NCI-H345 treated with DMSO at 0.1 percent for 48 hours (cell line): ENCODE data around the gene ZNF74.
A peak's percentile ranks its signal among the peaks of the same experiment; 100 is the strongest.

ENCODE experiments used
- DNase-seq: peaks from one replicate; lab custom pipeline; 2025; ENCODE audit not compliant: unreplicated experiment; lab: John Stamatoyannopoulos, UW

Gene ZNF74

DNA sequence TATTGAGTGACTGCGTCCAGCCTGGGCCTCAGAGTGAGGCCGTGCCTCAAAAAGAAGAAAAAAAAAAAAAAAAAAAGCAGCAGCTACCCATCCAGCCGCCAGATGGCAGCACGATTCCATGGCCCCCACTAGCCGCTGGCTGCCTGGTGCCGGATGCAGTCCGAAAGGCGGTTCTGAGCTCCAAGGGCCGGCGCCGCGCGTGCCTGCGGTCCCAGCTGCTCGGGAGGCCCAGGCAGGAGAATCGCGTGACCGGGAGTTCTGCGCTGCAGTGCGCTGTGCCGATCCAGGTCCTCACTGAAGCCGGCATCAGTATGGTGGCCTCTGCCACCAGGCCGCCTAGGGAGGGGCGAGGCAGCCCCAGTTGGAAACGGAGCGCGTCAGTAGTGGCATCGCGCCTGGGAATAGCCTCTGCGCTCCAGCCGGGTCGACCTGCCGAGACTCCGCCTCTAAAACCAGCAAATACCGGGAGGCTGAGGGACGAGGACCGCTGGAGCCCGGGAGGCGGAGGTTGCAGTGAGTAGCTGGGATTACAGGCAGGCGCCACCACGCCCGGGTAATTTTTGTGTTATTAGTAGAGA lies 24.3 kb downstream of the ZNF74 start:
- peak; percentile 44 for DNase-seq

DNA sequence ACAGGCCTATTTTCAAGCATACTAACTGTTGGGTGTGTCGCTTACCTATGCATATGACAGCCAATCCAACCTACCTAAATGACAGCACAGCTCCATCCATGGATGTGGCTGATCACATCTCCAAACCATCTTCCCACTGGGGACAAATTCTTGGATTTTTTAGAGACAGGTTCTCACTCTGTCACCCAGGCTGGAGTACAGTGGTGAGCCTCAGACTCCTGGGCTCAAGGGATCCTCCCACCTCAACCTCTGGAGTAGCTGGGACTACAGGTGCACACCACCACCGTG lies 25.7 kb downstream of the ZNF74 start:
- DNase-seq: no peak

DNA sequence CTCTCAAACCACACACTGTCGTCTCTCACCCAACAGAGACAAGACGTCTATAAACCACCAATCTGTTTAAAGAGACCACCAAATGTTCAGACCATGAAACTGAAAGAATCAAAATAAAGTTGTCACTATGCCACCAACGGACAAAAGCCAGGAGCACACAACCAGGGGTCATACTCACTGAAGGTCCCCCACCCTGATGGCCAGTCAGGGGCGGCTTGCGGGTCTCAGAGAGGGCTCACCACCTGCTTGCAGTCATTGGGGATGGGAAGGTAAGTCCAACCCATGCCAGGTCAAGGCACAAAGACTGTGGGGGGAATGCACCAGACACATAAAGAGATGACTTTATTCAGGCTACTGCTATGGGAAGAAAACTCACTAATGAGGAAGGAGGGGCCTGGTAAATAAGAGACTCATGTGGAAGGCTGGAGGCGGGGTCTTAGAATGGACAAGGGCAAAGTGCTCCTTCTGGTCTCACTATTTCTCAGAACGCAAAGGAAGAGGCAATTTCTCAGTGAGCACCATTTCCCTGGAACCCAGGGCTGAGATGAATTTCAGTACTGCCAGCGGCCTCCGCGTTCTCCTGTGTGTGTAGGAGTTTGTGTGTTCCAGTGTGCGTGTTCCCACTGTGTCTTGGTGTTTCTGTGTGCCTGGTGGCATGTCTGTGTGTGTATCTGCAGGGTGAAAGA lies 26.3 kb downstream of the ZNF74 start:
- DNase-seq: no peak

DNA sequence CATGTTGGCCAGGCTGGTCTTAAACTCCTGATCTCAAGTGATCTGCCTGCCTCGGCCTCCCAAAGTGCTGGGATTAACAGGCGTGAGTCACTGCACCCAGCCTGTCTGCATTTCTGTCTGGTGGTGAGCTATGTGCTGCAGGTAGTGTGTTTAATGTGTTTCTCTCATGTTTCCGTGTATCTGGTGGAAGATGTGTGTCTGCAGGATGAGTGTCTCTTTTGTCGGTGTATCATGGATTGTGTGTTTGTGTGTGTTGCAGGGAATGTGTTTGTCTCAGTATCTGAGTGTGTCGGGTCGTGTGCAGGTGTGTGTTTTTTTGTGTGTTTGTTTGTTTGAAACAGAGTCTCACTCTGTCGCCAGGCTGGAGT lies 27.5 kb downstream of the ZNF74 start:
- DNase-seq: no peak

DNA sequence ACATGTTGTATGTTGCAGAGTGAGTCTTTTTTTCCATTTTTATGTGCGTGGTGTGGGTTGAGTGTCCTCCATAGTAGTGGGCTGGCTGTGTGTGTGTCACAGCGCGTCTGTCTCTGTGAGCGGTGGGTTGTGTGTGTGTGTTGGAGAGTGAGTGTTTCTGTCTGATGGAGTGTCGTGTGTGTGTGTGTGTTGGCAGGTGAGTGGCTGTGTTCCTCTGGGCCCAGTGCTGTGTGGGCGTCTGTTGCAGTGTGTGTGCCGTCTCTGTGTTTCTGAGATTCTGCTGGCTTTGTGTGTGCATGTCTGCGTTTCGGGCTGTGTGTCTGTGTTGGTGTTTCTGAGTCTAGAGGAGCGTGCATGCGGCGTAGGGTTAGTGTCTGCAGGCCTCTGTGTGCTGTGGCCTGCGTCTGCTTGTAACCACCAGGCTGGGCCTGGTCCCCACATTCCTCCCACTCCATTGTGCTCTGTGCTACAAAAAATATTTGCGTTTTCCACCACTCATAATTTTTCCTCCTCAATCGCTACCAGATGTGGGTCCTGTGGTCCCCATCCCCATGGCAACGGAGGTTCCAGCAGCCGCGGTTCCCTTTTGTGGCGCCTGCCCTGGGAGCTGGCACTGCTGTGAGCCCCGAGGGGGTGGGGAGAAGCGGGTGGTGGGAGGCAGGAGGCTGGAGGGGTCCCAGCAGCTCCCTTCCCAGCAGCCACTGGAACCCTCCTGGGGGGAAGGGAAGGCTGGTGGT lies 28.5 kb downstream of the ZNF74 start:
- DNase-seq: no peak

DNA sequence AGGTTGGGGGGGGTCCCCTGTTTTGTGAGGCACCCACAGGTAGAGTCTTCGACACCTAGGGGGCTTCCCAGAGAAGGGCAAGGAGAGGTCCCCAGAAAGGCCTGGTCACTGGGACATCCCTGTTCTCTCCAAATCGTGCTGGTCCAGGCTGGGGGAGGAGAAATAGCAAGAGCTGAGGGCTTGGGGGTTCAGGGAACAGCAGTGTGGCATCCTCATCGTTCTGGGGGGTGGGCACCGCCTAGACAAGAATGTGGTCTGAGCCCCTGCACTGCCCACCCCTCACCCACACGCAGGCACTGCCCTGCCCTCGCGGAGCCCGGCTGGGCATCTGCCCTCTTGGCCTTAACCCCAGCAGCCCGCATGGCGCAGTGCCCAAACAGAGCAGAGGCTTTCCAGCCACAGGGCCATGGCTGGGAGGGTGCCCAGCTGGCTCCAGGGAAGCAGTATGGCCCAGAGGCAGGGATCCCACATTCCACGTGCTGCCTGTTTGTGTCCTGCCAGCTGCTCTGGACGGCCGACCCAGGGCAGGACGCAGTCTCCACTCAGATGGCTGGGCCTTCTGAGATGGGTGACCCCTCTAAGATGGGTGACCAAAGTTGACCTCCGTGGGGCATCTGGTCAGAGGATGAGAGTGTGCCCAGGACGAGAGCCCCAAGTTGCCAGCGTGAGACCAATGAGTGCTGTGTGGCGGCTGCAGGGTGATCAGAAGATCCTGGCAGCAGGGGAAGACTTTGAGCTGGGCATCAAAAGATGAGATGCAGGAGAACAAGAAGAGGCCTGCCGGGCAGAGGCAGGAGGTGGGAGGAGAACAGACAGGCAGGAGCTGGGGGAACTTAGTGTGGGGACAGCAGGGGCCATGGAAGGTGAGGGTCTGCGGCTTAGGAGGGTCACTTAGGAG lies 29.3 kb downstream of the ZNF74 start:
- no peak for DNase-seq

DNA sequence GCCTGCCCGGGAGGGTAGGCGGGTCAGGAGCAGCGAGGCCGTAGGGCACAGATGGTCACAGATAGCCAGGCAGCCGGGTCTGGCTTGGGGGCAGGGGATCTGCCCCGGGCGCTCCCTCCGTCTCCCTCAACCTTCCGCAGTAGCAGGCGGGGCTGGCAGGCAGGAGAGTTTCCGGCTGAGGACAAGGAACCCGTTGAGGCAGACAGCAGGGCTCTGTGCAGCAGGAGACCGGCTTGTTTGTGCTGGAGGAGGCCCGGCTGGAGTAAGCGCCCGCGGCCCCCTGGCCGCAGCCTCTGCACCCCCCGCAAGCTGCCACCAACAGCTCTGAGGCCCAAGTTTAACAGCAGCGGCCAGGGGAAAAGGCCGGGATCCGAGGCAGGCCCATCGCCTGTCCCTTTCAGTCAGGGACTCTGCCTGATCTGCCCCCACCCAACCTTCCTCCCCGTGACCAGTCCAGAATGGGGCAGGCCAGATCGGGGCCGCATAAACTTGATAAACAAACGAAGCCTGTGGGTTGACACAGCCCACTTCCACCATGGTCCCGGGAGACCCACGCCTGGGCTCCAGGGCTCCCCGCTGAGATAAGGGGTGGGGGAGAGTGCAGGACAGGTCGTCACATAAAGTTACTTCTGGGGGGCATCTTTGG lies 30.1 kb downstream of the ZNF74 start:
- DNase-seq: no peak

DNA sequence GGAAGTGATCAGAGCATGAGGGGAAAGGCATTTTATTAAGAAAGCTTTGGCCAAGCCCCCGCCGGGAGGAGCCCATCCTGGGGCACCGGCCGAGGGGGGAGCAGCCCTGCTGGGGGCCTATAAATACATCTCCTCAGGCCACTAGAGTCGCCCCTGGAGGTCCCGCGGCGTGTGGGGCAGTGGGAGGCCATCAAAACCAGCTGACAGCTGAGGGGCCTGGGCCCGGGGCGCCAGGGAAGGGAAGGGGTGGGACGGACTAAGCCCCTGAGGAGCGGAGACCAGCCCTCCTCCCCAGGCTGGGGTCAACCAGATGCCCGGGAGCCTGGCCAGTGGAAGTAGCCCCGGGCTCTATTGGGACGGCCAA lies 30.6 kb downstream of the ZNF74 start:
- DNase-seq: no peak

DNA sequence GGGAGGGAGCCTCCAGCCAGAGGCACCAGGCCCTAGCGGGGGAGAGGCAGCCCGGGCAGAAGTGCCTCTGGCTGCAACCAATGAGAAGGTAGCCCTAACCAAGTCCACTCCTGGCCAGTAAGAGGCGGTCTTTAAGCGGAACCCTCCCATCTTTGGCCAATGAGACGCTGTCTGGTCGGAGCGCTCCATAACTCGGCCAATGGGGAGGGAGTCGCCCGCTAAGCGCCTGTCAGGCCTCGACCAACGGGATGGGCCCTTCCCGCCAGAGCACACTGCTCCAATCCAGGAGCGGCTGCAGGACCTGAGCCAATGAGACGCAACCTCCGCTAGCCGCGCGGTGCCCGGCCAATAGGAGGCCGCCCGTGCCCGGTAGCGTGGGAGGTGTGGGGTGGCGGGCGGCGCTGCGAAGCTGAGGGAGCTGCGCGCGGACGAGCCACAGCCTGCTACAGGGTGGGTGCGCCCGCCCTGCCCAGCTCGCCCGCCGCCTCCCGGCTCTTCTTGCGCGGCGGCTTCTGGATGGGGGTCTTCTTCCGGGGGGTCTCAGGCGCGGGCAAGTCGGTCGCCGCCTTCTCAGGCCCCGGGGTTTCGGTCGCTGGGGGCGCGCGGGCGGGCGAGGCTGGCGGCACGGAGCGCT lies 31.1 kb downstream of the ZNF74 start:
- DNase-seq: no peak

DNA sequence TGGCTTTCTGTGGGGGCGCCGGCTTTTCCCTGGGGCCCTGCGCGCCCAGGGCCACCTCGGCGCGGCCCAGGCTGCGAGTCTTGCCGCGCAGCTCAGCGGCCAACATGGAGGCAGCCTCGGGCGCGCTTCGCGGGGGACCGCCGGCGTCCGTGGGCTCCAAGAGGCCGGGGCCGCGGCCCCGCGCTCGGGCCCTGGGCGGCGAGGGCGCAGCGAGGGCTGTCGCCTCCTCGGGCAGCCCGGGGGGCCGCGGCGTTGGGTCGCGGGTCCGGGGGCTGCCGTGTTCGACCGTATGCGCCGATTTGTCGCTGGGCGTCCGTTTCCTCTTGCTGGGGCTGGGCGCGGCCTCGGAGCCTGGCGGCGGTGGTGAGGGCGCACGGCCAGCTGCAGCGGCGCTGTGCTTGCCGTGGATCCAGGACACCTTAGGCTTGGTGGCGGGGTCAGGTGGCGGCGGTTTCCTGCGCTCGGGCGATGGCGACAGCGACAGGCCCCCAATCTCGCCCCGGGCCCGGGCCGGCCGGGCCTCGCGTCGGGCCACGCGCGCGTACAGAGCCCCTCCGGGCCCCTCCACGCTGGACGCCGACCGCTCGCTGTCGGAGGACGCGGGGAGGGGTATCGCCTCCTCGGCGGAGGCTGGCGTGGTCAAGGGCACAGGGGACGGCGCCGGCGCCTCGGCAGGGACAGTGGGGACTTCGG lies 31.8 kb downstream of the ZNF74 start:
- DNase-seq: no peak

DNA sequence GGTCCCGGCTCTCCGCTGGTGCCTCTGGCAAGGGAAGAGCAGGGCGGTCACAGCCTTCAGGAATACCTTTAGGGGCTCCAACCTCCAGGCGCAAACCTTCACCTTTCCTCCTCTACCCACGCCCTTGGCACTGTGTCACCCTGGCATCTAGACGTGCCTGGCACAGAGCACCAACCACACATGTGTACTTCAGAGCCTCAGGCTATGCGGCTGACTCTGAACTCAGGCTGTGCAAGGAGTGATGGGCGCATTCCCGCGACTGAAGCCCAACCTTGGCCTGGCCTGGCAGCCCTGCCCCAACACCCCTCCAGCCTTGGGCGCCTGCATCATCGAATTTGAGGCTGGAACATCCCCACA lies 32.3 kb downstream of the ZNF74 start:
- DNase-seq: no peak

DNA sequence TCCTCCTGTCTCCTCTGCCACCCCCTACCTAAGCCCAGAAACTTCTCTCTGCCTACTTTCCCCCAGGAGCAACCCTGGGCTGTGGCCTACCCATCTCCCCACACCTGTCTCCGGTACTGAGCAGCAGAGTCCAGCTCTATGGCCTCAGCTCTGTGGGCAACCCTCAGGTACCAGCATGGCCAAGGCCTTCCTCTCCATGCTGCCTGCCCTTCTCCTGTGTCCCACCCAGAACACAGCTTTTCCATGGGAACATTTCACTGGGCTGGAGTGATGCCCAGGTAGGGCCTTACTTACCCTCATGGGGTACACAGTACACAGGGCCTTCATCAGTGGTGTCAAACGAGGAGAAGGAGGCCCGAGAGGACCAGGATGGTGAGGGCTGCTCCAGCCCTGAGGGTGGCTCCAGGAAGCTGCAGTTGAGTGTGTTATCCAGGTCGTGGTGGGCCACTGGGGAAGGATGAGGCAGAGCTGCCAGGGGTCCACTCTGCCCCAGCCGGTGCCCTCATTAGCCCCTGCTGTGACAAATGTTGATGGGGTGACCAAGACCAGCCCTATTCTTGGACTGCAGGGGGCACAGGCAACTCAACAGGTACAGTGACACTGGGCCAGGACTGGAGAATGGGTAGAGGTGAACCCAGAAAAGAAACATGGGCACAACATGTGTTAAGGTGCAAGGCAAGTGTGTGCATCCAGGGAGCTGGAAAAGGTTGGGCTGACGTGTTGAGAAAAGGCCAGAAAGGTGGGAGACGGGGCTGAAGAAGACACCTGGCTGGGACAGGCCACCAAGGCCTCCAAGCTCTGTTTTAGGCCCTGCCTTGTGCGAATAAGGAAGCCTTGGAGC lies 33.4 kb downstream of the ZNF74 start:
- DNase-seq: no peak

DNA sequence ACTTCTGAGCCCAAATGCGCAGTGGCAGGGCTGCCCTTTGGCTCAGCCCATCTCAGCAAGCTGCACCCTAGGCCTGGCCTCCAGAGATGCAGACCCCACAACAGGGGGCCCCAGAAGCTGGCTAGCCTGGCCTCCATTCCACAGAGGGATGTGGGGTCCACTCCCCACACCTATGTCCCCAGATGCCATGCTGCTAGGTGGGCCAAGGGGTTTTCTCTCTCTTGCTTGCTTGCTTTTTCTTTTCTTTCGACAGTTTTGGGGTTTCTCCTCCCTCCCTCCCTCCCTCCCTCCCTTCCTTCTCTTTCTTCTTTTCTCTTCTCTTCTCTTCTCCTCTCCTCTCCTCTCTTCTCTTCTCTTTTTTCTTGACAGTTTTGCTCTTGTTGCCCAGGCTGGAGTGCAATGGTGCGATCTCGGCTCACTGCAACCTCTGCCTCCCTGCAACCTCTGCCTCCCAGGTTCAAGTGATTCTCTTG lies 34.0 kb downstream of the ZNF74 start:
- DNase-seq: no peak

DNA sequence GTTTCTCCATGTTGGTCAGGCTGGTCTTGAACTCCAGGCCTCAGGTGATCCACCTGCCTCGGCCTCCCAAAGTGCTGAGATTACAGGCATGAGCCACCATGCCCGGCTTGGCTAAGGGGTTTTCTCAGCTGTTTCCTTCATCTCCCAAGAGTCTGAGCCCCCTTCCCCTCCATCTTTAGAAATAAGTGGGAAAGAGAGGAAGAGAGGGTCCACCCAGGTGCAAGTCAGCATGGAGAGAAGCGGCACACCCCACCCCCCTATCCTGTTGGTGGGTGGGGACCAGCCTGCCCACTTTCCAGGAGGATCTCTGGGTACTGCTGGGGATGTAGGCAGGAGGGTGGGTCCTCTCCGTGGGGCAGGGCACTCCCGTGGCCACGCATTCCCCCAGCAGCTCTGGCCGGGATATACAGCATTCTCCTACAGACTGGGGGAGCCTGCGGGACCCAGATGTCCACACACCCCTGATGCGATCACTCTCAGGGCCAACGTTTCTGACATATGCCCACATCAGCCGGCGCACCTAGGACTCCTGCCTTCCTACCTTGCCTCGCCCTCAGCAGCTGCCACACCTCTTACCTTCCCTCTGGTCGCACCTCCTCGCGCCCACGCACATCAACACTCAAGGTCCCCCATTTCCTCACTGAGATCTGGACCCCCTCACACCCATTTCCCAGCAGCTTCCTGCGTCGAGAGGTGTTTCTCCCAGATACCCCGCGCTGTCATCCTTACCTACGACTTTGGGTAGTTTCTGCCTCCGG lies 34.7 kb downstream of the ZNF74 start:
- no peak for DNase-seq

DNA sequence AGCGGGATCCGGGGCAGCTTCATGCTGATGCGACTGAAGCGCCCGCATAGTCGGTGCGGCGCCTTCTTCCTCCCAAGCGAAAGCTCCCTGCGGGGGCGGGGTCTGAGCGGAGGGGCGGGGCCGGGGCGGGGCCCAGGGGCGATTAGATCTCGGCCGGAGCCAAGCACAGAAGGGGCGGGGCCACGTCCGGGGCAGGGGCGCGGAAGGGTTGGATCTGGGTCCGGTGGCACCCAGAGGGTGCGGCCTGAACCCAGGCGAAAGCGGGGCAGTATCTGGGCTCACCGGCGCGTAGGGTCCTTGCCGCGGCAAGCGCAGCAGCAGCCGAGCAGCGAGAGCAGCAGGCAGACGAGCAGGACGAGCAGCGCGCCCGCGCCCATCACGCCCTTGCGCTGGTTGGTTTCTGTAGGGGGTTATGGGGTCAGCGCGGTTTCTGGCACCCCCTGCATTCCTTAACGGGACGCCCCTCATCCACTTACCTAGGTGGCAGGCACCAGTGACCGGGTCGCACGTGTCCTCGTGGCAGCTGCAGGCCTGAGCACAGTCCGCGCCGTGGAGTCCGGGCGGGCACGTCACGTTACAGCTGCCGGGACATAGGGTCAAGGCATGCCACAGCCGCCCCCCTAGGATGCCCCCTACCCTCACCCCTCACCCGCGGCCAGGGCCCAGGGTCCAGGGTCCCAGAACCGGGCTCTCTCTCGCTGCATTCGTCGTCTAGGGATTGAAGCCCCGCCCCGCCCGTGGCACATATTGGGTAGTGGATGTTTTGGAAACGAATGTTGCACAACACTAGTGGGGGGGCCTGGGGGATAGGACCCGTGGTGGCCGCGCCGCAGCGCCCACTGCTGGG lies 35.5 kb downstream of the ZNF74 start:
- DNase-seq: no peak

DNA sequence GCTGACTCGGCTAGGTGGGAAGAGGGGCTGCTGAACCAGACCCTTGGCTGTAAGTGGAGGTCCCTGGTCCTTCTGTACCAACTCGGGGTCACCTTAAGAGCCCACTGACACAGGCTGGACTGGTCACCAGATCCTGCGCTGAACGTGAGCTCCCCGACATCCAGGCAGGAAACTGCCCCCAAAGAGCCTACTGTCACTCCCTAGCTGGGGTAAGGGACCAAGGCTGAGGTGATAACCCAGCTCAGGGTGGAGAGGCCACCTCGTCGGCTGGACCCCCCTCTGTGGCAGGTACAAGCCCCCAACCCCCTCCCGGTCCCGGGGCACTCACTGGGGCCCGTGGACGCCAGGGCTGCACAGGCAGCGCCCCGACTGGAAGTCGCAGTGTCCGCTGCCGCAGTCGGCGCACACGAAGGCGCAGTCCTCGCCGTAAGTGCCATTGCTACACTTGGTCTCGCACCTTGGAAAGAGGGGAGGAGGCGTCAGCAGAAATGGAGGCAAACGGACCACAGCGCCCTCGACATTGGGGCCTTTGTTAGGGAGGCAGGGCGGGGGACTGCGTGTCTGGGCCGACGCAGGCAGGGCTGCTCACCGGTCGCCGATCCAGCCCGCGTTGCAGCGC lies 36.3 kb downstream of the ZNF74 start:
- DNase-seq: no peak
